Liver (tissue), 9 donors: ENCODE measurements around the gene KLHDC10. TPM values are rescaled to one million over a fixed set of nuclear protein-coding genes. Genes with fewer than 3 reads are reported as not detected.
A peak's percentile ranks its signal among the peaks of the same experiment; 100 is the strongest.
"Not testable (repeated sequence)": the region's sequence is repeated elsewhere in the genome, so short reads cannot be mapped to it uniquely, and the experiment has no call there.

Source experiments
- DNase-seq: peaks from one replicate; pipeline ENCODE4 v3.0.0-alpha.2; 2017; ENCODE audit warnings: low spot score
- H3K27ac ChIP-seq, 2 donors: one replicate each; pipeline ENCODE4 v1.7.0; 2013; ENCODE audit warnings: inconsistent platforms in 2 of 2, low read length in 2 of 2, control low read depth in 1 of 2, low read depth in 1 of 2, mild to moderate bottlenecking in 1 of 2
- H3K27me3 ChIP-seq, 4 donors: one replicate each; pipeline versions ENCODE4 v1.6.1 to v1.7.0; 2013; ENCODE audit warnings: low read length in 3 of 4, inconsistent platforms in 1 of 4, mild to moderate bottlenecking in 1 of 4, moderate library complexity in 1 of 4; ENCODE audit not compliant: control insufficient read depth in 4 of 4, insufficient read depth in 4 of 4
- H3K36me3 ChIP-seq, 4 donors: one replicate each; pipeline versions ENCODE4 v1.6.1 to v1.7.0; 2013; ENCODE audit warnings: low read length in 3 of 4, mild to moderate bottlenecking in 3 of 4, low read depth in 1 of 4, moderate library complexity in 1 of 4; ENCODE audit not compliant: control insufficient read depth in 4 of 4, insufficient read depth in 3 of 4
- H3K4me1 ChIP-seq, 4 donors: one replicate each; pipeline versions ENCODE4 v1.6.1 to v1.7.0; 2013; ENCODE audit warnings: low read length in 3 of 4, mild to moderate bottlenecking in 3 of 4, moderate library complexity in 1 of 4; ENCODE audit not compliant: control insufficient read depth in 4 of 4, insufficient read depth in 4 of 4
- H3K4me3 ChIP-seq, 3 donors: one replicate each; pipeline versions ENCODE4 v1.6.1 to v1.7.0; 2013; ENCODE audit warnings: low read length in 3 of 3, control low read depth in 1 of 3, low read depth in 1 of 3, mild to moderate bottlenecking in 1 of 3
- H3K9ac ChIP-seq, 2 donors: one replicate each; pipeline ENCODE4 v1.7.0; 2013; ENCODE audit warnings: low read length in 2 of 2, mild to moderate bottlenecking in 2 of 2, moderate library complexity in 2 of 2, control low read depth in 1 of 2, low read depth in 1 of 2
- H3K9me3 ChIP-seq, 4 donors: one replicate each; pipeline versions ENCODE4 v1.6.1 to v1.7.0; 2013; ENCODE audit warnings: low read length in 3 of 4; ENCODE audit not compliant: control insufficient read depth in 4 of 4
- ATF3 ChIP-seq: IDR thresholded peaks from 2 replicates; pipeline ENCODE4 v1.6.1; 2016; ENCODE audit warnings: antibody characterized with exemption
- CTCF ChIP-seq: fragments of 150-350 bp; IDR thresholded peaks from 2 replicates; pipeline ENCODE4 v1.5.1; 2017; ENCODE audit warnings: improper control_type of control experiment, low read depth, low read length; ENCODE audit not compliant: missing input control
- EGR1 ChIP-seq, 2 donors: IDR thresholded peaks; 2 replicates each; pipeline ENCODE4 v1.6.1; 2016 to 2018; ENCODE audit warnings: antibody characterized with exemption in 2 of 2, low read depth in 2 of 2
- FOXA1 ChIP-seq: IDR thresholded peaks from 2 replicates; pipeline ENCODE4 v1.6.1; 2016; ENCODE audit warnings: antibody characterized with exemption
- FOXA2 ChIP-seq: IDR thresholded peaks from 2 replicates; pipeline ENCODE4 v1.6.1; 2016; ENCODE audit warnings: antibody characterized with exemption
- GABPA ChIP-seq, 2 donors: IDR thresholded peaks in 1 of 2; conservative IDR thresholded peaks in 1 of 2; 2 replicates each; pipeline ENCODE4 v1.6.1; 2016; ENCODE audit warnings: antibody characterized with exemption in 2 of 2, mild to moderate bottlenecking in 1 of 2, moderate library complexity in 1 of 2
- HNF4A ChIP-seq, 2 donors: conservative IDR thresholded peaks; 2 replicates each; pipeline ENCODE4 v1.6.1; 2016; ENCODE audit warnings: antibody characterized with exemption in 2 of 2, mild to moderate bottlenecking in 2 of 2
- HNF4G ChIP-seq: IDR thresholded peaks from 2 replicates; pipeline ENCODE4 v1.6.1; 2016; ENCODE audit warnings: antibody characterized with exemption
- JUND ChIP-seq, 2 donors: IDR thresholded peaks; 2 replicates each; pipeline ENCODE4 v1.6.1; 2016; ENCODE audit warnings: antibody characterized with exemption in 2 of 2
- MAX ChIP-seq: IDR thresholded peaks from 2 replicates; pipeline ENCODE4 v1.6.1; 2016; ENCODE audit warnings: antibody characterized with exemption
- NR2F2 ChIP-seq: IDR thresholded peaks from 2 replicates; pipeline ENCODE4 v1.6.1; 2016; ENCODE audit warnings: antibody characterized with exemption
- RAD21 ChIP-seq, 2 donors: IDR thresholded peaks; 2 replicates each; pipeline ENCODE4 v1.6.1; 2016; ENCODE audit warnings: antibody characterized with exemption in 2 of 2, mild to moderate bottlenecking in 2 of 2
- RXRA ChIP-seq, 2 donors: IDR thresholded peaks; 2 replicates each; pipeline ENCODE4 v1.6.1; 2017 to 2018; ENCODE audit warnings: antibody characterized with exemption in 2 of 2, mild to moderate bottlenecking in 1 of 2
- SP1 ChIP-seq: IDR thresholded peaks from 2 replicates; pipeline ENCODE4 v1.6.1; 2018; ENCODE audit warnings: antibody characterized with exemption, mild to moderate bottlenecking
- TAF1 ChIP-seq: conservative IDR thresholded peaks from 2 replicates; pipeline ENCODE4 v1.6.1; 2016; ENCODE audit warnings: antibody characterized with exemption, mild to moderate bottlenecking
- YY1 ChIP-seq: IDR thresholded peaks from 2 replicates; pipeline ENCODE4 v1.6.1; 2016; ENCODE audit warnings: antibody characterized with exemption, mild to moderate bottlenecking
- ZBTB33 ChIP-seq: IDR thresholded peaks from 2 replicates; pipeline ENCODE4 v1.6.1; 2016; ENCODE audit warnings: antibody characterized with exemption
- WGBS: extraction: QIAGEN DNeasy Blood & Tissue Kit; methylation state at CpG from one replicate; pipeline ENCODE4 v1.1.7; 2013; 5-methylcytosine and 5-hydroxymethylcytosine counted together
- polyA plus RNA-seq, 2 donors: library from polyadenylated mRNA; stranded (reverse) in 1 of 2; unstranded in 1 of 2; fragments of 200-250 nt in 1 of 2; fragments of >200 nt in 1 of 2; fragmentation: Nextera tagmentation in 1 of 2; extraction: Ambion mirVana in 1 of 2; gene quantifications; one replicate each; pipeline versions ENCODE4 v1.2.1 to v1.2.3, GENCODE V29; 2013 to 2015
- total RNA-seq, 2 donors: library from RNA; depleted of rRNA; stranded (reverse); fragments of >200 nt; gene quantifications; one replicate each; pipeline ENCODE4 v1.2.3, GENCODE V29; 2014
- donor health status: healthy.
- donor health status: healthy.
- donor health status: healthy.
- donor health status: healthy.
- donor health status: healthy.

The KLHDC10 gene
- total and polyA plus RNA-seq, 4 donors = 10.8 to 31.2 (median 17.4) TPM

- H3K9me3 ChIP-seq = no peaks in the 10 kb centered on the region
- H3K27me3 ChIP-seq = no peaks in the 10 kb centered on the region
- H3K27ac ChIP-seq = peak overlapping the region; percentile 25 to 39
- no peak for TF ChIP-seq FOXA2
- no peak for TF ChIP-seq EGR1 (IDR thresholded peaks at IDR 0.05; ENCODE audit: low read depth in 2 of 2)
- no peak for TF ChIP-seq MAX
- no peak for TF ChIP-seq NR2F2
- peak; percentile 18 to 43 for TF ChIP-seq HNF4A (conservative IDR thresholded peaks at IDR 0.05)
- H3K36me3 ChIP-seq = peaks cover 0 to 3% (median 0%) of the 10 kb centered on the region in 4 donors
- DNase-seq = no peak
- H3K4me3 ChIP-seq = peak overlapping the region in 2 of 3 donors; percentile 41 to 51
- H3K9ac ChIP-seq = peak overlapping the region; percentile 40 to 54
- WGBS = 16% methylated on average over 2 of the region's 2 CpGs
- peaks cover 8 to 31% (median 21%) of the 10 kb centered on the region in 4 donors for H3K4me1 ChIP-seq
Measured at GRCh38 chr7:130112093-130112492, 41.8 kb downstream of the KLHDC10 start.

GRCh38 chr7:130112662-130113425, 42.5 kb downstream of the KLHDC10 start:
- no peaks in the 10 kb centered on the region for H3K9me3 ChIP-seq
- peaks cover 0 to 6% (median 0%) of the 10 kb centered on the region in 4 donors for H3K36me3 ChIP-seq
- TF ChIP-seq FOXA1 = no peak
- TF ChIP-seq MAX = peak; percentile 11
- no peak for DNase-seq
- peak overlapping the region in 2 of 3 donors; percentile 41 to 51 for H3K4me3 ChIP-seq
- peak overlapping the region in 1 of 2 donors; percentile 40 for H3K9ac ChIP-seq
- peaks cover 8 to 31% (median 21%) of the 10 kb centered on the region in 4 donors for H3K4me1 ChIP-seq
- H3K27ac ChIP-seq = peak overlapping the region; percentile 39 to 60
- 39% methylated on average over 4 of the region's 4 CpGs for WGBS
- H3K27me3 ChIP-seq = no peaks in the 10 kb centered on the region

- Histone ChIP-seq H3K9ac (peak overlapping the region in 1 of 2 donors; percentile 55), H3K27ac (peak overlapping the region; percentile 60), H3K4me1 (peaks cover 8 to 31% (median 21%) of the 10 kb centered on the region in 4 donors)
- not testable (repeated sequence) for H3K9me3 ChIP-seq, H3K27me3 ChIP-seq, H3K36me3 ChIP-seq, DNase-seq, H3K4me3 ChIP-seq
- 47% methylated on average over 5 of the region's 5 CpGs for WGBS
Measured at GRCh38 chr7:130113426-130113805, 43.1 kb downstream of the KLHDC10 start.

GRCh38 chr7:130113887-130114286, 43.6 kb downstream of the KLHDC10 start:
- H3K36me3 ChIP-seq = peaks cover 0 to 6% (median 3%) of the 10 kb centered on the region in 4 donors
- H3K9ac ChIP-seq = peak overlapping the region in 1 of 2 donors; percentile 55
- H3K4me1 ChIP-seq = peaks cover 8 to 31% (median 21%) of the 10 kb centered on the region in 4 donors
- no peak overlapping the region for H3K4me3 ChIP-seq
- peak overlapping the region; percentile 56 to 60 for H3K27ac ChIP-seq
- DNase-seq = no peak
- 30% methylated on average over 4 of the region's 4 CpGs for WGBS
- no peaks in the 10 kb centered on the region for H3K9me3 ChIP-seq
- H3K27me3 ChIP-seq = no peaks in the 10 kb centered on the region
- TF ChIP-seq EGR1 (IDR thresholded peaks at IDR 0.05; ENCODE audit: low read depth in 2 of 2) = no peak
- peak in 1 of 2 donors; percentile 91 for TF ChIP-seq JUND (IDR thresholded peaks at IDR 0.05)
- peak; percentile 22 to 33 for TF ChIP-seq RAD21 (IDR thresholded peaks at IDR 0.05)
- peak; percentile 95 for TF ChIP-seq FOXA1
- TF ChIP-seq GABPA (IDR thresholded peaks at IDR 0.05 in 1 of 2, conservative IDR thresholded peaks at IDR 0.05 in 1 of 2) = peak in 1 of 2 donors; percentile 15
- TF ChIP-seq SP1 = peak; percentile 87
- TF ChIP-seq FOXA2 = peak; percentile 98
- TF ChIP-seq NR2F2 = no peak
- TF ChIP-seq MAX = peak; percentile 25
- TF ChIP-seq CTCF = no peak
- peak; percentile 91 to 95 for TF ChIP-seq HNF4A (conservative IDR thresholded peaks at IDR 0.05)
- TF ChIP-seq HNF4G = peak; percentile 87
- peak; percentile 44 for TF ChIP-seq ZBTB33
- TF ChIP-seq ATF3 = peak; percentile 35
- peak; percentile 40 to 76 for TF ChIP-seq RXRA (IDR thresholded peaks at IDR 0.05)
- peak; percentile 67 for TF ChIP-seq YY1
- TF ChIP-seq TAF1 = no peak
